Sigmoid colon (tissue), 7 donors: ENCODE data around the gene SLX4. TPM values are rescaled to one million over a fixed set of nuclear protein-coding genes. Genes with fewer than 3 reads are reported as not detected.

ENCODE experiments used
- DNase-seq: peaks from one replicate; pipeline ENCODE4 v3.0.0-alpha.2; 2019
- H3K27ac ChIP-seq, 4 donors: fragments of 200-600 bp; sonication (generic); one replicate each; pipeline ENCODE4 v1.5.1; 2016 to 2019; ENCODE audit warnings: mild to moderate bottlenecking in 1 of 4
- H3K27me3 ChIP-seq, 3 donors: fragments of 200-600 bp; sonication (generic); one replicate each; pipeline ENCODE4 v1.5.1; 2019; ENCODE audit warnings: mild to moderate bottlenecking in 1 of 3
- H3K36me3 ChIP-seq, 4 donors: fragments of 200-600 bp; sonication (generic); one replicate each; pipeline ENCODE4 v1.5.1; 2016 to 2019
- H3K4me1 ChIP-seq, 4 donors: fragments of 200-600 bp; sonication (generic); one replicate each; pipeline ENCODE4 v1.5.1; 2017 to 2019
- H3K4me3 ChIP-seq, 4 donors: fragments of 200-600 bp; sonication (generic); one replicate each; pipeline ENCODE4 v1.5.1; 2017 to 2019; ENCODE audit warnings: mild to moderate bottlenecking in 2 of 4, moderate library complexity in 1 of 4
- H3K9me3 ChIP-seq, 4 donors: fragments of 200-600 bp in 3 of 4; sonication (generic) in 3 of 4; one replicate each; pipeline versions ENCODE4 v1.5.1 to v1.6.1; 2013 to 2019
- CTCF ChIP-seq, 4 experiments: fragments of 450-650 bp in 3 of 4; fragments of 200-600 bp in 1 of 4; IDR thresholded peaks; one replicate each; pipeline ENCODE4 v1.5.1; 2016 to 2019; ENCODE audit warnings: antibody characterized with exemption in 4 of 4, mild to moderate bottlenecking in 3 of 4, moderate library complexity in 2 of 4
- EP300 ChIP-seq, 4 donors: sonication (generic); formaldehyde crosslinking; IDR thresholded peaks; one replicate each; pipeline ENCODE4 v1.6.1; 2017; ENCODE audit warnings: antibody characterized with exemption in 4 of 4
- POLR2A ChIP-seq, 2 donors: fragments of 450-650 bp; IDR thresholded peaks; one replicate each; pipeline ENCODE4 v1.6.1; 2016; ENCODE audit warnings: antibody characterized with exemption in 2 of 2, mild to moderate bottlenecking in 2 of 2, moderate library complexity in 2 of 2
- POLR2AphosphoS5 ChIP-seq, 4 donors: sonication (generic); formaldehyde crosslinking; IDR thresholded peaks; one replicate each; pipeline ENCODE4 v1.6.1; 2017; ENCODE audit warnings: antibody characterized with exemption in 4 of 4
- WGBS, 2 donors: extraction: QIAGEN DNeasy Blood & Tissue Kit; methylation state at CpG; one replicate each; pipeline ENCODE4 v1.1.7; 2013; 5-methylcytosine and 5-hydroxymethylcytosine counted together
- intact Hi-C: fragments of 100-400 bp; cut with DNase I; formaldehyde crosslinking; loops from one replicate; pipeline ENCODE4 v1.15.1; 2023
- polyA plus RNA-seq, 3 donors: library from polyadenylated mRNA; stranded (reverse); fragments of 200-250 nt; gene quantifications; one replicate each; pipeline ENCODE4 v1.2.3, GENCODE V29; 2013
- total RNA-seq, 4 donors: library from RNA; depleted of rRNA; stranded (reverse); fragments of >200 nt; gene quantifications; one replicate each; pipeline ENCODE4 v1.1.0, GENCODE V29; 2016
- donor health status: healthy with polysubstance abuse.
- donor health status: Bipolar disorder and iron deficiency.
- donor health status: healthy.

SLX4 gene
- total and polyA plus RNA-seq, 7 donors, result under 0.01 to 3.9 (median 2.1) TPM

DNA sequence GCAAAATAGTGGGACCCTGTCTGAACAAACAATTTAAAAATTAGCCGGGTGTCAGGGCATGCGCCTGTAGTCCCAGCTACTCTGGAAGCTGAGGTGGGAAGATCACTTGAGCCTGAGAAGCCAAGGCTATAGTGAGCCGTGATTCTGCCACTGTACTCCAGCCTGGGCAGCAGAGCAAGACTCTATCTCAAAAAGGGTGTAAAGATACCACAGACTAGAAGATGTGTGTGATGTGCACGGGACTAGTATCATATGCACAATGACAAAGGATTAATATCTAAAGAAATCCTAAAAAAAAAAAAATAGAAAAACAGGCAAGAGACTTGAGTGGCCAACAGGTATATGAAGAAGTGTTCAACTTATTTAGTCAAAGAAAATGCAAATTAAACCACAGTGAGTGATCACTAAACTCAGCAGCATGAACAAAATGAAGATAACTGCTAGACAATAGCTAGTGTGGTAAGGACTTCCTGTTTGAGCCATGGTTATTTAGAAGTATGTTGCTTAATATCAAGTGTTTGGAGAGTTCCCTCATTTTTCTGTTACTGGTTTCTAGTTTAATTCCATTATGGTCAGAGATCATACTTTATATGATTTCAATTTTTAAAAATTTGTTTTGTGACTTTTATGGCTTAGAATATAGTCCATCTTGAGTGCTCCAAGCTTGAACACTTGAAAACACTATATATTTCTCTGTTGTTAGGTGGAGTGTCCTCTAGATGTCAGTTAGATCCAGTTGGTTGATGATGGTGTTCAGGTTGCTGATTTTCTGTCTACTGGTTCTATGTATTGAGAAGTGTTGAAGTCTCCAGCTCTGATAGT is 14.7 kb upstream of the SLX4 start:
- DNase-seq, result no peak
- 75 to 87% methylated on average over 4 of the region's 4 CpGs for WGBS, 2 donors
- Histone ChIP-seq H3K4me3 (no peak overlapping the region), H3K9me3 (no peaks in the 10 kb centered on the region), H3K27me3 (no peaks in the 10 kb centered on the region), H3K36me3 (no peaks in the 10 kb centered on the region), H3K27ac (no peak overlapping the region), H3K4me1 (no peaks in the 10 kb centered on the region)
- no peak for TF ChIP-seq POLR2A (IDR thresholded peaks at IDR 0.05)
- TF ChIP-seq POLR2AphosphoS5 (IDR thresholded peaks at IDR 0.05), result no peak
- TF ChIP-seq CTCF (IDR thresholded peaks at IDR 0.05), result no peak
- no peak for TF ChIP-seq EP300 (IDR thresholded peaks at IDR 0.05)
- intact Hi-C loops, result no loop called here

- H3K27ac ChIP-seq, result no peak overlapping the region
- H3K4me1 ChIP-seq, result no peaks in the 10 kb centered on the region
- no peak overlapping the region for H3K4me3 ChIP-seq
- no peak for TF ChIP-seq POLR2AphosphoS5 (IDR thresholded peaks at IDR 0.05)
- TF ChIP-seq CTCF (IDR thresholded peaks at IDR 0.05), result no peak
- TF ChIP-seq EP300 (IDR thresholded peaks at IDR 0.05), result no peak
- no peak for TF ChIP-seq POLR2A (IDR thresholded peaks at IDR 0.05)
- no peak for DNase-seq
- H3K9me3 ChIP-seq, result no peaks in the 10 kb centered on the region
- intact Hi-C loops, result no loop called here
- no peaks in the 10 kb centered on the region for H3K27me3 ChIP-seq
- H3K36me3 ChIP-seq, result no peaks in the 10 kb centered on the region
- 87 to 92% methylated on average over 5 of the region's 5 CpGs for WGBS, 2 donors
Observed at GRCh38 chr16:3625331-3625730, 13.9 kb upstream of the SLX4 start.

- no peak overlapping the region for H3K27ac ChIP-seq
- intact Hi-C loops, result no loop called here
- no peaks in the 10 kb centered on the region for H3K9me3 ChIP-seq
- DNase-seq, result no peak
- no peak for TF ChIP-seq POLR2AphosphoS5 (IDR thresholded peaks at IDR 0.05)
- TF ChIP-seq EP300 (IDR thresholded peaks at IDR 0.05), result no peak
- no peak for TF ChIP-seq POLR2A (IDR thresholded peaks at IDR 0.05)
- TF ChIP-seq CTCF (IDR thresholded peaks at IDR 0.05), result no peak
- no peaks in the 10 kb centered on the region for H3K36me3 ChIP-seq
- no peak overlapping the region for H3K4me3 ChIP-seq
- 84 to 90% methylated on average over 3 of the region's 3 CpGs for WGBS, 2 donors
- no peaks in the 10 kb centered on the region for H3K4me1 ChIP-seq
- no peaks in the 10 kb centered on the region for H3K27me3 ChIP-seq
Observed at GRCh38 chr16:3623642-3624041, 12.2 kb upstream of the SLX4 start.

DNA sequence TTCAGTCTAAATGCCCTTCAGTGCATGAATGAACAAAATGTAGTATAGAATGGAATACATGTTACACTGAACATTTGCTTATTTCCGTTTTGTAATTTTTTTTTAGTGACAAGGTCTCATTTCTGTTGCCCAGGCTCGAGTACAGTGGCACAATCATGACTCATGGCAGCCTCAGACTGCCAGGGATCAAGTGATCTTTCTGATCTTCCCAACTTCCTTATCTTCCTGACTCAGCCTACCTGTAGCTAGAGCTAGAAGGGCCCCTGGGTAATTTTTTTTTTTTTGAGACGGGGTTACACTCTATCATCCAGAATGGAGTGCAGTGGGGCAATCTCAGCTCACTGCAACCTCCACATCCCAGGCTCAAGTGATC is 7.3 kb upstream of the SLX4 start:
- WGBS, 2 donors, result 76 to 84% methylated on average over 3 of the region's 3 CpGs
- TF ChIP-seq POLR2AphosphoS5 (IDR thresholded peaks at IDR 0.05), result no peak
- no peak for TF ChIP-seq CTCF (IDR thresholded peaks at IDR 0.05)
- TF ChIP-seq POLR2A (IDR thresholded peaks at IDR 0.05), result no peak
- no peak for TF ChIP-seq EP300 (IDR thresholded peaks at IDR 0.05)
- Histone ChIP-seq H3K4me3 (no peak overlapping the region), H3K27ac (no peak overlapping the region), H3K27me3 (no peaks in the 10 kb centered on the region), H3K36me3 (no peaks in the 10 kb centered on the region), H3K9me3 (no peaks in the 10 kb centered on the region), H3K4me1 (no peaks in the 10 kb centered on the region)
- intact Hi-C loops, result loop anchor here (10.0 kb wide), 1 partner anchor 94 kb away; no protein-coding TSS in a partner anchor
- no peak for DNase-seq
